Progenitor cell of endocrine pancreas (in vitro differentiated cells): Measurements from ENCODE around the gene OAS3. TPM values are rescaled to one million over a fixed set of nuclear protein-coding genes. Genes with fewer than 3 reads are reported as not detected.

ENCODE experiments used
- DNase-seq: peaks from one replicate; pipeline ENCODE4 v3.0.0; 2021; ENCODE audit warnings: low spot score; ENCODE audit not compliant: unreplicated experiment
- H3K27ac Mint-ChIP-seq: 2 replicates; pipeline ENCODE4 v1.8.0; 2021; ENCODE audit warnings: mild to moderate bottlenecking, moderate library complexity, mixed read lengths
- H3K27me3 Mint-ChIP-seq: 2 replicates; pipeline ENCODE4 v1.8.0; 2021; ENCODE audit warnings: mixed read lengths
- H3K36me3 Mint-ChIP-seq: 2 replicates; pipeline ENCODE4 v1.8.0; 2022; ENCODE audit warnings: mixed read lengths; ENCODE audit not compliant: insufficient read depth
- H3K4me1 Mint-ChIP-seq: 2 replicates; pipeline ENCODE4 v1.8.0; 2021; ENCODE audit warnings: low read depth, mixed read lengths
- H3K4me3 Mint-ChIP-seq: 2 replicates; pipeline ENCODE4 v1.8.0; 2021; ENCODE audit warnings: low read depth, mild to moderate bottlenecking, moderate library complexity, mixed read lengths
- H3K9me3 Mint-ChIP-seq: 2 replicates; pipeline ENCODE4 v1.8.0; 2021; ENCODE audit warnings: low read depth, mixed read lengths
- total RNA-seq: library from RNA; stranded (reverse); gene quantifications from 2 replicates; pipeline ENCODE4 v1.2.1, GENCODE V29; 2021
- TF ChIP-seq, protein P1 (sequence below): fragments of 200-600 bp; sonication (generic); IDR thresholded peaks from one replicate; pipeline ENCODE4 v1.5.0; 2021; ENCODE audit warnings: antibody characterized with exemption, mild to moderate bottlenecking; ENCODE audit not compliant: unreplicated experiment

Gene OAS3
- total RNA-seq, 1 donor from 2014 or later, result 1.1 TPM

DNA sequence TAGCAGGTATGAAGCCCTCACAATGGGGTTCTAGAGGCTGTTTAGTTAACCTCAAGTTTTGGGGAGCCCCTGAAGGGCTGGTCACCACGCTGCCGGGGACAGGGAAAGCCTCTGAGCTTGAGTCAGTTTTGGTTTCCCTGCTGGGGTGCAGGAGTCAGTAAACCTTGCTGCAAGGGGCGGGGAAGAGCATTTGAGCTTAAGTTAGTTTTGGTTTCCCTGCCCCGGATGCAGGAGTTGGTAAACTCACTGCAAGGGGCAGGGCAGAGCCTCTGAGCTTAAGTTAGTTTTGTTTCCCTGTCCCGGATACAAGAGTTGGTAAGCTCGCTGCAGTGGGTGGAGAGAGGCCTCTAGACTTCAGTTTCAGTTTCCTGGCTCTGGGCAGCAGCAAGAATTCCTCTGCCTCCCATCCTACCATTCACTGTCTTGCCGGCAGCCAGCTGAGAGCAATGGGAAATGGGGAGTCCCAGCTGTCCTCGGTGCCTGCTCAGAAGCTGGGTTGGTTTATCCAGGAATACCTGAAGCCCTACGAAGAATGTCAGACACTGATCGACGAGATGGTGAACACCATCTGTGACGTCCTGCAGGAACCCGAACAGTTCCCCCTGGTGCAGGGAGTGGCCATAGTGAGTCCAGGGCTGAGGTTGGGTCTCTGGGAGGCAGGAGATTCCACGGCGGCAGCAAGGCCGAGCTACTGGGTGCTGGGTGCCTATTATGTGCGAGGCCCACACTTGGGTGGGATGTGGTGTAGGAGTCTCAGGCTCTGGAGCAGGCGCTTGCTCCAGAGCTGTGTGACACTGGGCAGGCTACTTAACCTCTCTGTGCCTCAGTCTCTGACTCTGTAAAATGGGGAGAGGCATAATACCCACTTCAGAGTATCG is 40.1 kb downstream of the OAS3 start, which contains the start of gene OAS2:
Gene OAS2, plus strand, starts transcription at position 357 of the 878 bp plus-strand sequence. Its CDS starts 90 bp downstream, at position 447.
- no peak within 1 kb of the TSS for H3K4me3 Mint-ChIP-seq
- TF ChIP-seq, protein P1, sequence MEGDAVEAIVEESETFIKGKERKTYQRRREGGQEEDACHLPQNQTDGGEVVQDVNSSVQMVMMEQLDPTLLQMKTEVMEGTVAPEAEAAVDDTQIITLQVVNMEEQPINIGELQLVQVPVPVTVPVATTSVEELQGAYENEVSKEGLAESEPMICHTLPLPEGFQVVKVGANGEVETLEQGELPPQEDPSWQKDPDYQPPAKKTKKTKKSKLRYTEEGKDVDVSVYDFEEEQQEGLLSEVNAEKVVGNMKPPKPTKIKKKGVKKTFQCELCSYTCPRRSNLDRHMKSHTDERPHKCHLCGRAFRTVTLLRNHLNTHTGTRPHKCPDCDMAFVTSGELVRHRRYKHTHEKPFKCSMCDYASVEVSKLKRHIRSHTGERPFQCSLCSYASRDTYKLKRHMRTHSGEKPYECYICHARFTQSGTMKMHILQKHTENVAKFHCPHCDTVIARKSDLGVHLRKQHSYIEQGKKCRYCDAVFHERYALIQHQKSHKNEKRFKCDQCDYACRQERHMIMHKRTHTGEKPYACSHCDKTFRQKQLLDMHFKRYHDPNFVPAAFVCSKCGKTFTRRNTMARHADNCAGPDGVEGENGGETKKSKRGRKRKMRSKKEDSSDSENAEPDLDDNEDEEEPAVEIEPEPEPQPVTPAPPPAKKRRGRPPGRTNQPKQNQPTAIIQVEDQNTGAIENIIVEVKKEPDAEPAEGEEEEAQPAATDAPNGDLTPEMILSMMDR, result no peak
- no peaks in the 10 kb centered on the region for H3K4me1 Mint-ChIP-seq
- no peak for DNase-seq
- H3K27ac Mint-ChIP-seq, result no peak within 1 kb of the TSS
- peaks cover 14% of the 10 kb centered on the region for H3K27me3 Mint-ChIP-seq
- H3K9me3 Mint-ChIP-seq, result peaks cover 16% of the 10 kb centered on the region
- H3K36me3 Mint-ChIP-seq, result no peaks in the 10 kb centered on the region

DNA sequence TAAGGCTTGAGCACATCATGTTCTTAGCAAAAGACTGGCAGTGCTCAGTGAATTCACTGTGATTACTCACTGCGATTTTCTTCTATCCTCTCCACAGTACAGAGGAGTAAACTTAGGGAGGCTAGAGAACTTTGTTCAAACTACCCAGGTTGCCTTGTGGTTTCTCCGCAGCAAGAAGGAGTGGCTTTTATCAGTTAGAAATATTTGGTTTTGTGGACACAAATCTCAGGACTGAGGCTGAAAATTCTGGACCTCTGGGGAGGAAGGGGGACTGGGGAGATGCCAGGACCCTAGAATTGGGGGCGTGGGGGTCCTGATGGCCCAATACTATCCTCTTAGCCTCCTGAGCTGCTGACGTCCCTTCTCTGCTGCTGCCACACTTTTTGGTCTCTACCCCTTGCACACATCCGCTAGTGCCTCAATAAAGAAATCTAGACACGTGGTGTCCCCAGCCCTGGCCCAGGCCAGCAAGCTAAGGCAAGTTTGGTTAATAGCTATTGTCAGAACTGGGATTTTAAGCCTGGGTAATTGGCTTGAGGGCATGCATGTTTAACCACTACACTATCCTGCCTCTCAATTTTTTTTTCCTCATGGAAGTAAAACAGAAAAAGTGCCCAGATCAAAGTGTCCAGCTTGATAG is 40.9 kb downstream of the OAS3 start:
- Mint-ChIP-seq H3K4me3 (no peak overlapping the region), H3K27me3 (peaks cover 14% of the 10 kb centered on the region), H3K9me3 (peaks cover 16% of the 10 kb centered on the region), H3K36me3 (no peaks in the 10 kb centered on the region), H3K4me1 (no peaks in the 10 kb centered on the region), H3K27ac (no peak overlapping the region)
- TF ChIP-seq, protein P1, result no peak
- DNase-seq, result no peak

DNA sequence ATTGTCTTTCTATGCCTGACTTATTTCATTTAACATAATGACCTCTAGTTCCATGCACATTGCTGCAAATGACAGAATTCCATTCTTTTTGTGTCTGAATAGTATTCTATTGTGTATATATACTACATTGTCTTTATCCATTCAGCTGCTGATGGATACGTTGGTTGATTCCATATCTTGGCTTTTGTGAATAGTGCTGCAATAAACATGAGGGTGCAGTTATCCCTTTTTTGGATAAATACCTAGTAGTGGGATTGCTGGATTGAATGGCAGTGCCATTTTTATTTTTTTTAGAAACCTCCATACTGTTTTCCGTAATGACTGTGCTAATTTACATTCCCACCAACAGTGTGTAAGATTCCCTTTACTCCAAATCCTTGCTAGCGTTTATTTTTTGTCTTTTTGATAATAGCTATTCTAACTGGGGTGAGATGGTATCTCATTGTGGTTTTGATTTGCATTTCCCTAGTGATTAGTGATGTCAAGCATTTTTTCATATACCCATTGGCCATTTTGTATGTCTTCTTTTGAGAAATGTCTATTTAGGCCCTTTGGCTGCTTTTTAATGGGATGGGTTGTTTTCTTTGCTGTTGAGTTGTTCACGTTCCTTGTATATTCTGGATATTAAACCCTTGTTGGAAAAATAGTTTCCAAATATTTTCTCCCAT is 42.4 kb downstream of the OAS3 start:
- Mint-ChIP-seq H3K9me3 (peaks cover 26% of the 10 kb centered on the region), H3K36me3 (no peaks in the 10 kb centered on the region), H3K4me1 (no peaks in the 10 kb centered on the region), H3K4me3 (no peak overlapping the region), H3K27me3 (peaks cover 14% of the 10 kb centered on the region), H3K27ac (no peak overlapping the region)
- TF ChIP-seq, protein P1, result no peak
- DNase-seq, result no peak

DNA sequence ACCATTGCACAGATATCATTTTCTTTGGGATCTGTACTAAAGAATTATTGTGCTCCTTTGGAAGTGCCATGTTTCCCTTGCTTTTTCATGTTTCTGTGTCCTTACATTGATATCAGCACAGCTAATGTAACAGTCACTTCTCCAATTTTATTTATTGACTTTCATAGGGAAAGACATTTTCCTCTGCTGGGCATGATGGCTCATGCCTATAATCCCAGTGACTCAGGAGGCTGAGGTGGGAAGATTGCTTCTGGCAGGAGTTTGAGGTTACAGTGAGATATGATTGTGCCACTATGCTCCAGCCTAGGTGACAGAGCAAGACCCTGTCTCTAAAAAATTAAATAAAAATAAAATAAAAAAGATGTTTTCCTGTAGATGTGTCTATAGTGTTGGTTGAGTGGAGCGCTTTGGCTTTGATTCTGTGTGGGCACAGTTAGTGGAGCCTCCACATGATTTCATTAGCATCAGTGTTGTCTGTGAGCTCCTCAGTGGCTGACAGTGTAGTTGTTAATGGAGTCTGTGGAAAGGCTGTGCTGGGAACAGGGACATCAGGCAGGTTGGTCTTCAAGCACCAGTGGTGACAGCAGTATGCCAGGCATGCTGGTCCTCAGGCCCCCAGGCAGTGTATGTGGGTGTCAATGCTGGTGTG is 47.5 kb downstream of the OAS3 start:
- no peaks in the 10 kb centered on the region for H3K36me3 Mint-ChIP-seq
- DNase-seq, result no peak
- peaks cover 20% of the 10 kb centered on the region for H3K27me3 Mint-ChIP-seq
- H3K4me3 Mint-ChIP-seq, result no peak overlapping the region
- H3K4me1 Mint-ChIP-seq, result no peaks in the 10 kb centered on the region
- TF ChIP-seq, protein P1, result no peak
- peaks cover 26% of the 10 kb centered on the region for H3K9me3 Mint-ChIP-seq
- H3K27ac Mint-ChIP-seq, result no peak overlapping the region
